SK-N-SH (cell line): ENCODE measurements around the gene NANOGP8. TPM values are rescaled to one million over a fixed set of nuclear protein-coding genes. Genes with fewer than 3 reads are reported as not detected.
A peak's percentile ranks its signal among the peaks of the same experiment; 100 is the strongest.

Experiments used
- CTCF ChIA-PET: fragments of 300-600, 350-600 bp; formaldehyde crosslinking; extraction: SDS; loops from one replicate; lab custom pipeline; 2021; lab: Yijun Ruan, JAX
- POLR2A ChIA-PET: fragments of 350-600 bp; sonication (Branson Sonifier 250); formaldehyde crosslinking; extraction: SDS; loops from one replicate; lab custom pipeline; 2020; ENCODE audit warnings: antibody characterized with exemption, inconsistent platforms; lab: Yijun Ruan, JAX
- DNase-seq: peaks from one replicate; pipeline ENCODE4 v3.0.0; 2012
- H2AFZ ChIP-seq: fragments of 200-600 bp; sonication (generic); 2 replicates; pipeline ENCODE4 v1.8.1; 2016; ENCODE audit warnings: antibody characterized with exemption, mild to moderate bottlenecking, low read depth
- H3F3A ChIP-seq: fragments of 200-600 bp; sonication (generic); replicated peaks from 2 replicates; pipeline ENCODE3; 2016; ENCODE audit warnings: antibody characterized with exemption, mild to moderate bottlenecking; ENCODE audit not compliant: insufficient read depth
- H3K27ac ChIP-seq, 2 experiments: fragments of 200-500 bp in 1 of 2; fragments of 200-600 bp in 1 of 2; sonication (Bioruptor generic) in 1 of 2; sonication (generic), shearing (Covaris generic) in 1 of 2; 2 replicates each; pipeline versions ENCODE4 v1.5.1 to v1.6.1; 2014 to 2016; ENCODE audit warnings: low read depth in 2 of 2, inconsistent platforms in 1 of 2, low read length in 1 of 2, mild to moderate bottlenecking in 1 of 2, mixed read lengths in 1 of 2
- H3K27me3 ChIP-seq: fragments of 200-600 bp; sonication (generic), shearing (Covaris generic); 2 replicates; pipeline ENCODE4 v1.6.1; 2016; ENCODE audit warnings: mixed run types; ENCODE audit not compliant: insufficient read depth
- H3K36me3 ChIP-seq, 2 experiments: fragments of 200-500 bp in 1 of 2; fragments of 200-600 bp in 1 of 2; sonication (Bioruptor generic) in 1 of 2; sonication (generic) in 1 of 2; replicated peaks in 1 of 2; 2 replicates each; pipeline versions ENCODE3 to v1.5.1; 2014 to 2016; ENCODE audit warnings: low read length in 1 of 2, mild to moderate bottlenecking in 1 of 2; ENCODE audit not compliant: insufficient read depth in 2 of 2, control insufficient read depth in 1 of 2
- H3K4me1 ChIP-seq, 2 experiments: fragments of 200-500 bp in 1 of 2; fragments of 200-600 bp in 1 of 2; sonication (Bioruptor generic) in 1 of 2; sonication (generic), shearing (Covaris generic) in 1 of 2; 2 replicates each; pipeline versions ENCODE4 v1.5.1 to v1.6.1; 2014 to 2016; ENCODE audit warnings: low read depth in 1 of 2, low read length in 1 of 2, mixed run types in 1 of 2; ENCODE audit not compliant: insufficient read depth in 2 of 2, control insufficient read depth in 1 of 2
- H3K4me2 ChIP-seq: fragments of 200-600 bp; sonication (generic), shearing (Covaris generic); 2 replicates; pipeline ENCODE4 v1.6.1; 2017; ENCODE audit warnings: mixed run types
- H3K4me3 ChIP-seq, 2 experiments: fragments of 200-500 bp in 1 of 2; fragments of 200-600 bp in 1 of 2; sonication (Bioruptor generic) in 1 of 2; sonication (generic), shearing (Covaris generic) in 1 of 2; 2 replicates each; pipeline versions ENCODE4 v1.5.1 to v1.8.1; 2014 to 2016; ENCODE audit warnings: low read depth in 2 of 2, inconsistent platforms in 1 of 2, low read length in 1 of 2, mild to moderate bottlenecking in 1 of 2, mixed read lengths in 1 of 2, moderate library complexity in 1 of 2
- H3K79me2 ChIP-seq: fragments of 200-600 bp; sonication (generic); 2 replicates; pipeline ENCODE4 v1.8.1; 2017; ENCODE audit warnings: mild to moderate bottlenecking; ENCODE audit not compliant: insufficient read depth
- H3K9ac ChIP-seq: fragments of 200-600 bp; sonication (generic); 2 replicates; pipeline ENCODE4 v1.6.1; 2017; ENCODE audit warnings: mixed run types
- H3K9me2 ChIP-seq: fragments of 200-600 bp; sonication (generic); 2 replicates; pipeline ENCODE4 v1.6.1; 2017; ENCODE audit warnings: mixed run types
- H3K9me3 ChIP-seq: fragments of 200-600 bp; sonication (generic); 2 replicates; pipeline ENCODE4 v1.6.1; 2017; ENCODE audit warnings: mixed run types, mild to moderate bottlenecking, moderate library complexity
- H4K20me1 ChIP-seq: fragments of 200-600 bp; sonication (generic); 2 replicates; pipeline ENCODE4 v1.6.1; 2017; ENCODE audit warnings: mild to moderate bottlenecking, mixed run types; ENCODE audit not compliant: insufficient read depth
- CHD2 ChIP-seq: fragments of 150-350 bp; IDR thresholded peaks from 2 replicates; pipeline ENCODE4 v1.6.1; 2018; ENCODE audit warnings: low read length; ENCODE audit not compliant: partially characterized antibody
- EP300 ChIP-seq, 2 experiments: IDR thresholded peaks; 2 replicates each; pipeline versions ENCODE4 v1.4.0 to v1.6.1; 2012; ENCODE audit warnings: borderline replicate concordance in 1 of 2, low read depth in 1 of 2, low read length in 1 of 2
- GABPA ChIP-seq: IDR thresholded peaks from 2 replicates; pipeline ENCODE4 v1.4.0; 2012; ENCODE audit warnings: low read depth, mild to moderate bottlenecking
- GATA2 ChIP-seq: sonication (generic); formaldehyde crosslinking; IDR thresholded peaks from 2 replicates; pipeline ENCODE4 v1.5.0; 2020; ENCODE audit warnings: mild to moderate bottlenecking, missing genetic modification reagents
- MEF2A ChIP-seq: IDR thresholded peaks from 2 replicates; pipeline ENCODE4 v1.4.0; 2012; ENCODE audit warnings: low read depth, borderline replicate concordance
- MXI1 ChIP-seq: IDR thresholded peaks from 2 replicates; pipeline ENCODE4 v1.6.1; 2012; ENCODE audit warnings: mild to moderate bottlenecking, low read depth, low read length, improper control_type of control experiment
- RCOR1 ChIP-seq: fragments of 150-350 bp; IDR thresholded peaks from 2 replicates; pipeline ENCODE4 v1.6.1; 2017; ENCODE audit warnings: antibody characterized with exemption, low read length
- RFX5 ChIP-seq: IDR thresholded peaks from 2 replicates; pipeline ENCODE4 v1.6.1; 2012; ENCODE audit warnings: mild to moderate bottlenecking, improper control_type of control experiment, low read length
- SIN3A ChIP-seq: IDR thresholded peaks from 2 replicates; pipeline ENCODE4 v1.6.1; 2012; ENCODE audit warnings: low read depth, mild to moderate bottlenecking, low read length, moderate library complexity, borderline replicate concordance
- SMC3 ChIP-seq: IDR thresholded peaks from 2 replicates; pipeline ENCODE4 v1.6.1; 2012; ENCODE audit warnings: low read depth, low read length, improper control_type of control experiment
- TEAD4 ChIP-seq: IDR thresholded peaks from 2 replicates; pipeline ENCODE4 v1.4.0; 2012; ENCODE audit warnings: mild to moderate bottlenecking, borderline replicate concordance; ENCODE audit not compliant: insufficient read depth
- WGBS: methylation state at CpG from one replicate; pipeline ENCODE4 v1.1.6; 2017; ENCODE audit warnings: low lambda C conversion rate; 5-methylcytosine and 5-hydroxymethylcytosine counted together
- polyA plus RNA-seq, 3 experiments: library from polyadenylated mRNA; depleted of rRNA; stranded (reverse); fragments of >200 nt; gene quantifications; 2 replicates each; pipeline ENCODE4 v1.2.3, GENCODE V29; 2012
- TF ChIP-seq, protein P1 (sequence below): IDR thresholded peaks from 2 replicates; pipeline ENCODE4 v1.6.1; 2012; ENCODE audit warnings: mild to moderate bottlenecking, low read depth, low read length, moderate library complexity
- TF ChIP-seq, protein P2 (sequence below): IDR thresholded peaks from 2 replicates; pipeline ENCODE4 v1.4.0; 2012; ENCODE audit warnings: low read depth, borderline replicate concordance
- TF ChIP-seq, protein P3 (sequence below): IDR thresholded peaks from 2 replicates; pipeline ENCODE4; 2012
- TF ChIP-seq, protein P4 (sequence below): IDR thresholded peaks from 2 replicates; pipeline ENCODE4 v1.4.0; 2012; ENCODE audit warnings: low read depth, borderline replicate concordance
- TF ChIP-seq, protein P5 (sequence below): fragments of 150-350 bp; IDR thresholded peaks from 2 replicates; pipeline ENCODE4 v1.6.1; 2016; ENCODE audit warnings: mild to moderate bottlenecking, low read depth, low read length

NANOGP8 gene
- polyA plus RNA-seq, 1 of the 3 experiments (the other 2 are of a cell fraction), result not detected

- H3F3A ChIP-seq, result no peaks in the 10 kb centered on the region
- H4K20me1 ChIP-seq, result no peaks in the 10 kb centered on the region
- no peak overlapping the region for H3K4me2 ChIP-seq
- peak overlapping the region; percentile 51; the same call in 1 of the 2 replicates for H2AFZ ChIP-seq
- TF ChIP-seq RCOR1 (no peak), MXI1 (no peak), GABPA (no peak), TEAD4 (no peak), CHD2 (no peak), EP300 (IDR thresholded peaks at IDR 0.05; ENCODE audit: borderline replicate concordance in 1 of 2, low read depth in 1 of 2, low read length in 1 of 2) (no peak), SIN3A (no peak), MEF2A (no peak), SMC3 (no peak), RFX5 (no peak), GATA2 (no peak)
- TF ChIP-seq, protein P1, sequence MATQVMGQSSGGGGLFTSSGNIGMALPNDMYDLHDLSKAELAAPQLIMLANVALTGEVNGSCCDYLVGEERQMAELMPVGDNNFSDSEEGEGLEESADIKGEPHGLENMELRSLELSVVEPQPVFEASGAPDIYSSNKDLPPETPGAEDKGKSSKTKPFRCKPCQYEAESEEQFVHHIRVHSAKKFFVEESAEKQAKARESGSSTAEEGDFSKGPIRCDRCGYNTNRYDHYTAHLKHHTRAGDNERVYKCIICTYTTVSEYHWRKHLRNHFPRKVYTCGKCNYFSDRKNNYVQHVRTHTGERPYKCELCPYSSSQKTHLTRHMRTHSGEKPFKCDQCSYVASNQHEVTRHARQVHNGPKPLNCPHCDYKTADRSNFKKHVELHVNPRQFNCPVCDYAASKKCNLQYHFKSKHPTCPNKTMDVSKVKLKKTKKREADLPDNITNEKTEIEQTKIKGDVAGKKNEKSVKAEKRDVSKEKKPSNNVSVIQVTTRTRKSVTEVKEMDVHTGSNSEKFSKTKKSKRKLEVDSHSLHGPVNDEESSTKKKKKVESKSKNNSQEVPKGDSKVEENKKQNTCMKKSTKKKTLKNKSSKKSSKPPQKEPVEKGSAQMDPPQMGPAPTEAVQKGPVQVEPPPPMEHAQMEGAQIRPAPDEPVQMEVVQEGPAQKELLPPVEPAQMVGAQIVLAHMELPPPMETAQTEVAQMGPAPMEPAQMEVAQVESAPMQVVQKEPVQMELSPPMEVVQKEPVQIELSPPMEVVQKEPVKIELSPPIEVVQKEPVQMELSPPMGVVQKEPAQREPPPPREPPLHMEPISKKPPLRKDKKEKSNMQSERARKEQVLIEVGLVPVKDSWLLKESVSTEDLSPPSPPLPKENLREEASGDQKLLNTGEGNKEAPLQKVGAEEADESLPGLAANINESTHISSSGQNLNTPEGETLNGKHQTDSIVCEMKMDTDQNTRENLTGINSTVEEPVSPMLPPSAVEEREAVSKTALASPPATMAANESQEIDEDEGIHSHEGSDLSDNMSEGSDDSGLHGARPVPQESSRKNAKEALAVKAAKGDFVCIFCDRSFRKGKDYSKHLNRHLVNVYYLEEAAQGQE, result no peak
- TF ChIP-seq, protein P2, sequence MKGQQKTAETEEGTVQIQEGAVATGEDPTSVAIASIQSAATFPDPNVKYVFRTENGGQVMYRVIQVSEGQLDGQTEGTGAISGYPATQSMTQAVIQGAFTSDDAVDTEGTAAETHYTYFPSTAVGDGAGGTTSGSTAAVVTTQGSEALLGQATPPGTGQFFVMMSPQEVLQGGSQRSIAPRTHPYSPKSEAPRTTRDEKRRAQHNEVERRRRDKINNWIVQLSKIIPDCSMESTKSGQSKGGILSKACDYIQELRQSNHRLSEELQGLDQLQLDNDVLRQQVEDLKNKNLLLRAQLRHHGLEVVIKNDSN, result no peak
- TF ChIP-seq, protein P3, sequence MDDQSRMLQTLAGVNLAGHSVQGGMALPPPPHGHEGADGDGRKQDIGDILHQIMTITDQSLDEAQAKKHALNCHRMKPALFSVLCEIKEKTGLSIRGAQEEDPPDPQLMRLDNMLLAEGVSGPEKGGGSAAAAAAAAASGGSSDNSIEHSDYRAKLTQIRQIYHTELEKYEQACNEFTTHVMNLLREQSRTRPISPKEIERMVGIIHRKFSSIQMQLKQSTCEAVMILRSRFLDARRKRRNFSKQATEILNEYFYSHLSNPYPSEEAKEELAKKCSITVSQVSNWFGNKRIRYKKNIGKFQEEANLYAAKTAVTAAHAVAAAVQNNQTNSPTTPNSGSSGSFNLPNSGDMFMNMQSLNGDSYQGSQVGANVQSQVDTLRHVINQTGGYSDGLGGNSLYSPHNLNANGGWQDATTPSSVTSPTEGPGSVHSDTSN, result no peak
- TF ChIP-seq, protein P4, sequence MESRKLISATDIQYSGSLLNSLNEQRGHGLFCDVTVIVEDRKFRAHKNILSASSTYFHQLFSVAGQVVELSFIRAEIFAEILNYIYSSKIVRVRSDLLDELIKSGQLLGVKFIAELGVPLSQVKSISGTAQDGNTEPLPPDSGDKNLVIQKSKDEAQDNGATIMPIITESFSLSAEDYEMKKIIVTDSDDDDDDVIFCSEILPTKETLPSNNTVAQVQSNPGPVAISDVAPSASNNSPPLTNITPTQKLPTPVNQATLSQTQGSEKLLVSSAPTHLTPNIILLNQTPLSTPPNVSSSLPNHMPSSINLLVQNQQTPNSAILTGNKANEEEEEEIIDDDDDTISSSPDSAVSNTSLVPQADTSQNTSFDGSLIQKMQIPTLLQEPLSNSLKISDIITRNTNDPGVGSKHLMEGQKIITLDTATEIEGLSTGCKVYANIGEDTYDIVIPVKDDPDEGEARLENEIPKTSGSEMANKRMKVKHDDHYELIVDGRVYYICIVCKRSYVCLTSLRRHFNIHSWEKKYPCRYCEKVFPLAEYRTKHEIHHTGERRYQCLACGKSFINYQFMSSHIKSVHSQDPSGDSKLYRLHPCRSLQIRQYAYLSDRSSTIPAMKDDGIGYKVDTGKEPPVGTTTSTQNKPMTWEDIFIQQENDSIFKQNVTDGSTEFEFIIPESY, result no peak
- TF ChIP-seq, protein P5, sequence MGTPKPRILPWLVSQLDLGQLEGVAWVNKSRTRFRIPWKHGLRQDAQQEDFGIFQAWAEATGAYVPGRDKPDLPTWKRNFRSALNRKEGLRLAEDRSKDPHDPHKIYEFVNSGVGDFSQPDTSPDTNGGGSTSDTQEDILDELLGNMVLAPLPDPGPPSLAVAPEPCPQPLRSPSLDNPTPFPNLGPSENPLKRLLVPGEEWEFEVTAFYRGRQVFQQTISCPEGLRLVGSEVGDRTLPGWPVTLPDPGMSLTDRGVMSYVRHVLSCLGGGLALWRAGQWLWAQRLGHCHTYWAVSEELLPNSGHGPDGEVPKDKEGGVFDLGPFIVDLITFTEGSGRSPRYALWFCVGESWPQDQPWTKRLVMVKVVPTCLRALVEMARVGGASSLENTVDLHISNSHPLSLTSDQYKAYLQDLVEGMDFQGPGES, result no peak
- H3K79me2 ChIP-seq, result no peaks in the 10 kb centered on the region
- ChIA-PET POLR2A (no interaction called here), CTCF (interaction anchor here (0.6 to 0.9 kb wide), 3 partner anchors 19 to 40 kb away, joined by 3 read pairs; no protein-coding TSS in a partner anchor)
- H3K9me2 ChIP-seq, result no peaks in the 10 kb centered on the region
- WGBS, result 47% methylated on average over 5 of the region's 5 CpGs
- H3K9ac ChIP-seq, result no peak overlapping the region
- H3K9me3 ChIP-seq, result no peaks in the 10 kb centered on the region
- H3K27ac ChIP-seq, result no peak overlapping the region
- H3K4me1 ChIP-seq, result no peaks in the 10 kb centered on the region
- DNase-seq, result no peak
- no peaks in the 10 kb centered on the region for H3K27me3 ChIP-seq
- H3K4me3 ChIP-seq, result no peak overlapping the region
- no peaks in the 10 kb centered on the region for H3K36me3 ChIP-seq
These were observed 26.5 kb downstream of the NANOGP8 start for GRCh38 chr15:35058534-35059054.
